ENCODE measurements around the gene GSTK1.

The GSTK1 gene

GRCh38 chr7:143299346-143299745, 36.1 kb downstream of the GSTK1 start:
- Histone ChIP-seq H3K27me3 (ENCODE audit: insufficient read depth, poor library complexity, severe bottlenecking) (no peaks in the 10 kb centered on the region), H3K27ac (replicated peaks) (peak overlapping the region; percentile 92), H3K4me3 (replicated peaks; ENCODE audit: insufficient read depth, low read length) (no peak overlapping the region)
- TF ChIP-seq GABPA (IDR thresholded peaks at IDR 0.05; ENCODE audit: low read depth) (no peak), SPI1 (IDR thresholded peaks at IDR 0.05; ENCODE audit: borderline replicate concordance, low read depth) (no peak), POLR2AphosphoS5 (IDR thresholded peaks at IDR 0.05; ENCODE audit: low read depth) (no peak)
- TF ChIP-seq, protein P1, sequence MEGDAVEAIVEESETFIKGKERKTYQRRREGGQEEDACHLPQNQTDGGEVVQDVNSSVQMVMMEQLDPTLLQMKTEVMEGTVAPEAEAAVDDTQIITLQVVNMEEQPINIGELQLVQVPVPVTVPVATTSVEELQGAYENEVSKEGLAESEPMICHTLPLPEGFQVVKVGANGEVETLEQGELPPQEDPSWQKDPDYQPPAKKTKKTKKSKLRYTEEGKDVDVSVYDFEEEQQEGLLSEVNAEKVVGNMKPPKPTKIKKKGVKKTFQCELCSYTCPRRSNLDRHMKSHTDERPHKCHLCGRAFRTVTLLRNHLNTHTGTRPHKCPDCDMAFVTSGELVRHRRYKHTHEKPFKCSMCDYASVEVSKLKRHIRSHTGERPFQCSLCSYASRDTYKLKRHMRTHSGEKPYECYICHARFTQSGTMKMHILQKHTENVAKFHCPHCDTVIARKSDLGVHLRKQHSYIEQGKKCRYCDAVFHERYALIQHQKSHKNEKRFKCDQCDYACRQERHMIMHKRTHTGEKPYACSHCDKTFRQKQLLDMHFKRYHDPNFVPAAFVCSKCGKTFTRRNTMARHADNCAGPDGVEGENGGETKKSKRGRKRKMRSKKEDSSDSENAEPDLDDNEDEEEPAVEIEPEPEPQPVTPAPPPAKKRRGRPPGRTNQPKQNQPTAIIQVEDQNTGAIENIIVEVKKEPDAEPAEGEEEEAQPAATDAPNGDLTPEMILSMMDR (IDR thresholded peaks at IDR 0.05; ENCODE audit: insufficient read depth, low read length), result no peak
- TF ChIP-seq, protein P2, sequence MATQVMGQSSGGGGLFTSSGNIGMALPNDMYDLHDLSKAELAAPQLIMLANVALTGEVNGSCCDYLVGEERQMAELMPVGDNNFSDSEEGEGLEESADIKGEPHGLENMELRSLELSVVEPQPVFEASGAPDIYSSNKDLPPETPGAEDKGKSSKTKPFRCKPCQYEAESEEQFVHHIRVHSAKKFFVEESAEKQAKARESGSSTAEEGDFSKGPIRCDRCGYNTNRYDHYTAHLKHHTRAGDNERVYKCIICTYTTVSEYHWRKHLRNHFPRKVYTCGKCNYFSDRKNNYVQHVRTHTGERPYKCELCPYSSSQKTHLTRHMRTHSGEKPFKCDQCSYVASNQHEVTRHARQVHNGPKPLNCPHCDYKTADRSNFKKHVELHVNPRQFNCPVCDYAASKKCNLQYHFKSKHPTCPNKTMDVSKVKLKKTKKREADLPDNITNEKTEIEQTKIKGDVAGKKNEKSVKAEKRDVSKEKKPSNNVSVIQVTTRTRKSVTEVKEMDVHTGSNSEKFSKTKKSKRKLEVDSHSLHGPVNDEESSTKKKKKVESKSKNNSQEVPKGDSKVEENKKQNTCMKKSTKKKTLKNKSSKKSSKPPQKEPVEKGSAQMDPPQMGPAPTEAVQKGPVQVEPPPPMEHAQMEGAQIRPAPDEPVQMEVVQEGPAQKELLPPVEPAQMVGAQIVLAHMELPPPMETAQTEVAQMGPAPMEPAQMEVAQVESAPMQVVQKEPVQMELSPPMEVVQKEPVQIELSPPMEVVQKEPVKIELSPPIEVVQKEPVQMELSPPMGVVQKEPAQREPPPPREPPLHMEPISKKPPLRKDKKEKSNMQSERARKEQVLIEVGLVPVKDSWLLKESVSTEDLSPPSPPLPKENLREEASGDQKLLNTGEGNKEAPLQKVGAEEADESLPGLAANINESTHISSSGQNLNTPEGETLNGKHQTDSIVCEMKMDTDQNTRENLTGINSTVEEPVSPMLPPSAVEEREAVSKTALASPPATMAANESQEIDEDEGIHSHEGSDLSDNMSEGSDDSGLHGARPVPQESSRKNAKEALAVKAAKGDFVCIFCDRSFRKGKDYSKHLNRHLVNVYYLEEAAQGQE (IDR thresholded peaks at IDR 0.05; ENCODE audit: insufficient replicate concordance, low read depth), result no peak
- no peak for DNase-seq (ENCODE audit: low read depth in 1 of 2, low spot score in 1 of 2)

- DNase-seq (ENCODE audit: low read depth in 1 of 2, low spot score in 1 of 2), result peak in 1 of 2 experiments; percentile 74
- H3K4me3 ChIP-seq (replicated peaks; ENCODE audit: insufficient read depth, low read length), result no peak overlapping the region
- TF ChIP-seq, protein P2 (IDR thresholded peaks at IDR 0.05; ENCODE audit: insufficient replicate concordance, low read depth), result no peak
- TF ChIP-seq, protein P1 (IDR thresholded peaks at IDR 0.05; ENCODE audit: insufficient read depth, low read length), result peak; percentile 52
- peak overlapping the region; percentile 92 for H3K27ac ChIP-seq (replicated peaks)
- no peaks in the 10 kb centered on the region for H3K27me3 ChIP-seq (ENCODE audit: insufficient read depth, poor library complexity, severe bottlenecking)
Observed at GRCh38 chr7:143299840-143300239, 36.6 kb downstream of the GSTK1 start.

DNA sequence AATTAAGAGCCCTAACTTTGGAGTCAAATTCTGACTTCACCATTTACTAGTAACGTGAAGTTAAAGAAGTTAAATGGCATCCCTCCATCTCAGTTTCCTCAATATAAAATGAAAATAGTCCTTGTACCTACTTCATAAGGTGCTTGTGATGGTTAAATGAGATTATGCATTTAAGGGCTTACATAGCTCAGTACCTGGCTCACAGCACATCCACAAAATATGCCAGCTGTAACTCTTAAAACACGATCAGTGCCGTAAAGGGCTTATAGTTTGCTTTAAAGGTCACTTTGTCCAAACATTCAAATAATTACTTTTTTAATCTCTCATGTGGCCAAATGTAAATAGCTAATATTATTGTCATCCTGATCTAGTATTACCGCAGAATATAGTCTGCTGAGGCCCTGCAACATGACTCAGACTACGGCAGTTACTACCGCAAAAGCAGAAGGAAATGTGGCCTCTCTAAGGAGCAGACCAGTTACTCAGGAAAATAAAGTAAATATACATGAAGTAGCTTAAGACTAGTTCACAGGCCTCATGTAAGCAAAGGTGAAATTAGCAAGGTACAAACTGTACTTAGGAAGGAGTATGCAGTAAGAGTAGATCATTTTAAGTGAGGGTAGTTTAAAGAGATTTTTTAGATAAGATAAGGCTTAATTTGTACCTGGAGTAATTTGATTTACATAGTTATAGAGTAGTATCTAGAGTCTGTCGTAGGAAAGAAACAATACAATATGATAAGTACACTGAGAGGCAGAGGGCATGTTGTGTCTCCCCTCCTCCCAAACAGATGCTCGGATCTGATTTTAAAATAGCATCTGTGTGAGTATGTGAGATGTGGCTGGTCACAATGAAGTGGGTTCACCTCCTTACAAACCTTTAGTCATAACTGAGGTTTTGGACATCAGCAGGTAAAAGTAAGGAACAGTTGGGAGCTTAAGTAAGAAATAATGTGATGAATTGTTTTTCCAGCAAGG, 38.0 kb downstream of the GSTK1 start:
- TF ChIP-seq POLR2AphosphoS5 (IDR thresholded peaks at IDR 0.05; ENCODE audit: low read depth) (peak; percentile 86), GABPA (IDR thresholded peaks at IDR 0.05; ENCODE audit: low read depth) (no peak), SPI1 (IDR thresholded peaks at IDR 0.05; ENCODE audit: borderline replicate concordance, low read depth) (peak; percentile 43; the same call in 1 of the 2 replicates)
- no peaks in the 10 kb centered on the region for H3K27me3 ChIP-seq (ENCODE audit: insufficient read depth, poor library complexity, severe bottlenecking)
- H3K4me3 ChIP-seq (replicated peaks; ENCODE audit: insufficient read depth, low read length), result no peak overlapping the region
- peak overlapping the region; percentile 92 for H3K27ac ChIP-seq (replicated peaks)
- peak in 1 of 2 experiments; percentile 84 for DNase-seq (ENCODE audit: low read depth in 1 of 2, low spot score in 1 of 2)

- no peaks in the 10 kb centered on the region for H3K27me3 ChIP-seq (ENCODE audit: insufficient read depth, poor library complexity, severe bottlenecking)
- H3K27ac ChIP-seq (replicated peaks), result peak overlapping the region; percentile 6; the same call in 1 of the 2 replicates
- DNase-seq (ENCODE audit: low read depth in 1 of 2, low spot score in 1 of 2), result no peak
- no peak overlapping the region for H3K4me3 ChIP-seq (replicated peaks; ENCODE audit: insufficient read depth, low read length)
- TF ChIP-seq, protein P1 (IDR thresholded peaks at IDR 0.05; ENCODE audit: insufficient read depth, low read length), result no peak
- no peak for TF ChIP-seq POLR2AphosphoS5 (IDR thresholded peaks at IDR 0.05; ENCODE audit: low read depth)
Observed at GRCh38 chr7:143303733-143304132, 40.5 kb downstream of the GSTK1 start.
